Prostate gland (tissue), 2 donors: ENCODE results near the gene SMTN. TPM values are rescaled to one million over a fixed set of nuclear protein-coding genes. Genes with fewer than 3 reads are reported as not detected.
A peak's percentile ranks its signal among the peaks of the same experiment; 100 is the strongest.

Experiments
- DNase-seq: peaks from one replicate; pipeline ENCODE4 v3.0.0-alpha.2; 2019; ENCODE audit warnings: low spot score
- H3K27ac ChIP-seq, 2 donors: fragments of 200-600 bp; sonication (generic); 2 replicates each; pipeline ENCODE4 v1.5.1; 2017 to 2019
- H3K27me3 ChIP-seq: fragments of 200-600 bp; sonication (generic); replicated peaks from 2 replicates; pipeline ENCODE4 v1.5.1; 2019; ENCODE audit not compliant: insufficient read depth
- H3K36me3 ChIP-seq, 2 donors: fragments of 200-600 bp; sonication (generic); 1 replicate in 1 of 2; 2 replicates in 1 of 2; pipeline versions ENCODE4 v1.5.1 to v1.8.1; 2017 to 2019
- H3K4me1 ChIP-seq: fragments of 200-600 bp; sonication (generic); replicated peaks from 2 replicates; pipeline ENCODE4 v1.5.1; 2019
- H3K4me3 ChIP-seq, 2 donors: fragments of 200-600 bp; sonication (generic); 2 replicates each; pipeline ENCODE4 v1.5.1; 2017 to 2019
- H3K9me3 ChIP-seq: fragments of 200-600 bp; sonication (generic); 2 replicates; pipeline ENCODE4 v1.5.1; 2017
- POLR2A ChIP-seq: fragments of 450-650 bp; IDR thresholded peaks from one replicate; pipeline ENCODE4 v1.6.1; 2016; ENCODE audit warnings: antibody characterized with exemption, mild to moderate bottlenecking
- POLR2AphosphoS5 ChIP-seq: sonication (generic); formaldehyde crosslinking; IDR thresholded peaks from one replicate; pipeline ENCODE4 v1.6.1; 2017; ENCODE audit warnings: antibody characterized with exemption
- WGBS: methylation state at CpG from one replicate; pipeline ENCODE4 v1.1.5; 2018; 5-methylcytosine and 5-hydroxymethylcytosine counted together
- intact Hi-C: fragments of 100-400 bp; cut with DNase I; formaldehyde crosslinking; loops from one replicate; pipeline ENCODE4 v1.14.2; 2022
- total RNA-seq, 2 donors: library from RNA; depleted of rRNA; stranded (reverse); fragments of >200 nt; gene quantifications; one replicate each; pipeline ENCODE4 v1.1.0, GENCODE V29; 2016
- TF ChIP-seq, protein P1 (sequence below), 4 experiments: fragments of 200-600 bp in 2 of 4; fragments of 450-650 bp in 2 of 4; sonication (generic) in 2 of 4; IDR thresholded peaks; 1 replicate in 3 of 4; 2 replicates in 1 of 4; pipeline ENCODE4 v1.5.1; 2016 to 2019; ENCODE audit warnings: antibody characterized with exemption in 4 of 4, mild to moderate bottlenecking in 2 of 4, moderate library complexity in 2 of 4

The SMTN gene
- total RNA-seq, 2 donors from 2014 or later: 200 to 209 TPM

DNA sequence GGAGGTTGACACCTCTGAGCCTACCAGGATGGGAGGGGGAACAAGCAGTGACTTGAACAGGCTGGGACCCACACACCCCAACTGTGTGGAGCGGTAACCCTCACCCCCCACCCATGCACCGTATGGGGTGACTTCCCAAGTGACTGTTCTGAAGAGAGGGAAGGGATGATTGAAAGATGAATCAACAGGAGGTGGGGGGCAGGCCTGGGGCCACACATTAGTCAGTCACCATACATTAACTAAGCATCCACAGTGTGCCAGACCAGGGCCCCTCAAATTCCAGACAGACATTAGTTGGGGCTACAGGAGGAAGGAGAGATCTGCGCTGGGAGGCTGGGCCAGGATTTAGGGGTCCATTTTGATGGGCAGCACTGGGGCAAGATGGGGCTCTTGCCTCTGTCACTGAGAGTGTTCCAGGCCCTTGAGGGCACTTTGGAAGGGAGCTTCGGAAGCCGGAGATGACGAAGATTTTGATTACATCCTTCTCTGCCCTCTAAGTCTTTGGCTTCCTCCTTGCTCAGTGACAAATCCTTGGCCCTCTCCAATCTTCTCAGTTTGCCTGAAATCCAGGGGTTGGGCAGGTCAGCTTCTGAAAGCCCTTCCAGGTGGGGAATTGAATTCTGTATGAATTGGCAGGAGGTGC, 966 bp downstream of the SMTN start:
- TF ChIP-seq POLR2AphosphoS5: no peak
- TF ChIP-seq POLR2A: no peak
- TF ChIP-seq, protein P1, sequence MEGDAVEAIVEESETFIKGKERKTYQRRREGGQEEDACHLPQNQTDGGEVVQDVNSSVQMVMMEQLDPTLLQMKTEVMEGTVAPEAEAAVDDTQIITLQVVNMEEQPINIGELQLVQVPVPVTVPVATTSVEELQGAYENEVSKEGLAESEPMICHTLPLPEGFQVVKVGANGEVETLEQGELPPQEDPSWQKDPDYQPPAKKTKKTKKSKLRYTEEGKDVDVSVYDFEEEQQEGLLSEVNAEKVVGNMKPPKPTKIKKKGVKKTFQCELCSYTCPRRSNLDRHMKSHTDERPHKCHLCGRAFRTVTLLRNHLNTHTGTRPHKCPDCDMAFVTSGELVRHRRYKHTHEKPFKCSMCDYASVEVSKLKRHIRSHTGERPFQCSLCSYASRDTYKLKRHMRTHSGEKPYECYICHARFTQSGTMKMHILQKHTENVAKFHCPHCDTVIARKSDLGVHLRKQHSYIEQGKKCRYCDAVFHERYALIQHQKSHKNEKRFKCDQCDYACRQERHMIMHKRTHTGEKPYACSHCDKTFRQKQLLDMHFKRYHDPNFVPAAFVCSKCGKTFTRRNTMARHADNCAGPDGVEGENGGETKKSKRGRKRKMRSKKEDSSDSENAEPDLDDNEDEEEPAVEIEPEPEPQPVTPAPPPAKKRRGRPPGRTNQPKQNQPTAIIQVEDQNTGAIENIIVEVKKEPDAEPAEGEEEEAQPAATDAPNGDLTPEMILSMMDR (IDR thresholded peaks at IDR 0.05): no peak
- 45% methylated on average over 6 of the region's 6 CpGs for WGBS
- no peaks in the 10 kb centered on the region for H3K36me3 ChIP-seq
- H3K9me3 ChIP-seq: no peaks in the 10 kb centered on the region
- intact Hi-C loops: loop anchor here (2.0 kb wide), 2 partner anchors 113 to 133 kb away; partner anchors contain the start of genes MORC2 and TUG1
- H3K4me1 ChIP-seq: peaks cover 11% of the 10 kb centered on the region
- DNase-seq: no peak
- peak overlapping the region; percentile 90 for H3K27ac ChIP-seq
- no peaks in the 10 kb centered on the region for H3K27me3 ChIP-seq
- H3K4me3 ChIP-seq: peak overlapping the region; percentile 61 to 69

DNA sequence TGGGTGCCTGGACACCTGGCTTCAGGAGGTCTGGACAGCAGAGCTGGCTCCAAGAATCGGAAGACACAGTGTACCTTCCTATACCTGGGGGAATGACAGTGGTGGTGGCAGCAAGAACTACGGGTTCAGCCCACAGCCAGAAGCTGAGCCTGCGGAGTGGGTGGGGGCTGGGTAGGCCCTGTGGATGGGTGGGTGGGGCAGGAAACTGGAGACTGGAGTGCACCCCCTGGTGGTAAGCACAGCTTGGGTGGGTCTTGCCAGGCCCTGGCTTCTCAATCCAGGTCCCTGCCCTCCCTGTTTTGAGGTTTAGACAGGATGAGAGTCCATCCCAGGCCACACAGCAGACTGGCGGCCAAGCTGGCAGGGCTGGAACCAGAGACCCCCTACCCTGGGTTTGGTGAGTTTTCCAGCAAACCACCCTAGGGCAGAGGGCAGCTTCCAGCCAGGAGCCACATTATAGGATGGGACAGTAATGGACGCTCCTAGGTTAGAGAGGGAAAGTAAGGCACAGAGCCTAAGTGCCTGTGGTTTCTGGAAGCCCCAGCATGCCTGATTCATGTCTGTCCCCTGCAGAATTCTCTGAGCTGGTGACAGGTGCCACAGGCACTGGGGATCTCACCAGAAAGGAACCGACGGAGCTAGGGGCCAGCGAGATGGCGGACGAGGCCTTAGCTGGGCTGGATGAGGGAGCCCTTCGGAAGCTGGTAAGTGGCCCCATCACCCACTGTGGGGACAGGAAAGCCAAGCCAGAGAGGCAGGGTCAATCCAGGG, 1.7 kb downstream of the SMTN start:
- no peaks in the 10 kb centered on the region for H3K9me3 ChIP-seq
- H3K36me3 ChIP-seq: no peaks in the 10 kb centered on the region
- H3K4me1 ChIP-seq: peaks cover 11% of the 10 kb centered on the region
- WGBS: 63% methylated on average over 11 of the region's 11 CpGs
- H3K4me3 ChIP-seq: peak overlapping the region; percentile 61 to 69
- DNase-seq: peak; percentile 50
- TF ChIP-seq POLR2A: no peak
- TF ChIP-seq, protein P1 (IDR thresholded peaks at IDR 0.05): peak in 3 of 4 experiments; percentile 44 to 58 (median 51)
- peak overlapping the region; percentile 90 for H3K27ac ChIP-seq
- intact Hi-C loops: no loop called here
- no peaks in the 10 kb centered on the region for H3K27me3 ChIP-seq

DNA sequence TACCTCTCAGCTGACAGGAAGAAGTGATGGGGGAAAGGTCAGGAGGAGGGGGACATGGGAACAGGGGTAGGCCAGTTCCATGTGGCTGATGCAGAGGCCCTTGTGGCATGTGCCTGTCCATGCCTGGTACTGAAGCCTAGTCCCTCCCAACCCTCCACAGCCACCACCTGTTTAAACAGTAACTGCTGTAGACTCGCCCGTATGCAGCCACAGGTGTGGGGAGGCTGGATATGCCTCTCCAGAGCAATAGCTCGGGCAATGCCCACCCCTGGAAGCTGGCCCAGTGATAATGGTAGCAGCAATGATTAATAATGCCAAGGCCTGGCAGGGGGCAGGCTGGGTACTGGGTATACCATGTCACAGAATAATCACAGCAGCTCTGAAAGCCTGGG, 2.3 kb downstream of the SMTN start:
- DNase-seq: no peak
- Histone ChIP-seq H3K9me3 (no peaks in the 10 kb centered on the region), H3K4me3 (no peak overlapping the region), H3K27ac (peak overlapping the region; percentile 90), H3K27me3 (no peaks in the 10 kb centered on the region), H3K36me3 (no peaks in the 10 kb centered on the region), H3K4me1 (peaks cover 11% of the 10 kb centered on the region)
- WGBS: 33% methylated on average over 3 of the region's 3 CpGs
- intact Hi-C loops: no loop called here
- TF ChIP-seq POLR2A (no peak), POLR2AphosphoS5 (no peak)
- TF ChIP-seq, protein P1 (IDR thresholded peaks at IDR 0.05): no peak

DNA sequence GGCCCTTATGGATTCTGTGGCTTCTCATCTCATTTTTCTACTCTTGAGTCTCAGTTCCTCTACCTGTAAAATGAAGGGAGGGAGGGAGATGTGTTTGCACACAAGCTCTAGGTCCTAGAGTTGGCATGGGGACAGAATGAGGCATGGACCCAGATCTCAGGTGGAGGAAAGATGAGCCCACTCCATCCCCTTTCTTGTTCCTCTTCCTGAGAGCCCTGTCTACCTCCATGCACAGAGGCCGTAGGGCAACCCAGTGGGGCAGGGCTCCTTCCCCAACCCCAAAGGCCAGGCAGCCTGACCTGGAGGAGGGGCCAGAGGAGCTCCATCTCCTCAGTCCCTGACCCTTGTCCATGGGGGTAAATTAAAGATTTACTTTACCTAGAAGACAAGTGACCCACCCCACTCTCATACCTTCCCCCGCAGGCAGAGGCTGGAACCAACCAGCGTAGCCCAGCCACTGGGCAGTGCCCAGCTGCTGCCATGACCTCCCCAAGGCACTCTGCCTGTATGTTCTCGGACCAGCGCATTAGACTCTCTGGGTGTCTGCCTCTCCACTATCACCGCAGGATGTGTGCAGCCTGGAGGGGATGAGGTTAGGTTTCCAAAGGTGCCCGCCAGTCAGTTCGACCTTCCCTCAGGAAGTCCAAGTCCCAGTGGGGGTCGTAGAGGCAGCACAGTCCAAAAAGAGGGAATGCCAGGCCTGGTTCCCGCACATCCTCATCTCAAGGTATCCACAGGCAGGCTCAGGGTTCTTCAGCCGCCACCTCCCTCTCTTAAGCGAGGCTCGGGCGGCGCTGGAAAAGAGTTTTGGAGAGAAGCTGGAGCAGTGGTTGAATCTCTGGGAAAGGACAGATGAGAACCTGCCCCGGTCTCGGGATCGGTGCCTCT, 3.0 kb downstream of the SMTN start:
- DNase-seq: no peak
- TF ChIP-seq POLR2AphosphoS5: no peak
- TF ChIP-seq, protein P1 (IDR thresholded peaks at IDR 0.05): no peak
- no peak for TF ChIP-seq POLR2A
- H3K36me3 ChIP-seq: no peaks in the 10 kb centered on the region
- intact Hi-C loops: no loop called here
- H3K27ac ChIP-seq: peak overlapping the region; percentile 90
- no peaks in the 10 kb centered on the region for H3K9me3 ChIP-seq
- H3K27me3 ChIP-seq: no peaks in the 10 kb centered on the region
- 18% methylated on average over 18 of the region's 18 CpGs for WGBS
- peak overlapping the region; percentile 47 to 62 for H3K4me3 ChIP-seq
- H3K4me1 ChIP-seq: peaks cover 11% of the 10 kb centered on the region
